Measurements from ENCODE around the gene TRABD2A. TPM values are rescaled to one million over a fixed set of nuclear protein-coding genes. Genes with fewer than 3 reads are reported as not detected.
"Not testable (repeated sequence)": the region's sequence is repeated elsewhere in the genome, so short reads cannot be mapped to it uniquely, and the experiment has no call there.

TRABD2A gene
- total RNA-seq, 2 donors from 2014 or later: 0.52 to 5.3 TPM

- TF ChIP-seq CTCF (IDR thresholded peaks at IDR 0.05) (no peak), POLR2A (IDR thresholded peaks at IDR 0.05) (no peak)
- H3K9me3 ChIP-seq: no peaks in the 10 kb centered on the region
- H3K4me1 ChIP-seq: no peaks in the 10 kb centered on the region
- ATAC-seq: no peak
- no peaks in the 10 kb centered on the region for H3K36me3 ChIP-seq (replicated peaks in 1 of 2; ENCODE audit: insufficient read depth in 1 of 2, low read depth in 2 of 2)
- peak in 1 of 4 donors; percentile 5 for DNase-seq
- H3K27ac ChIP-seq: no peak overlapping the region
- H3K27me3 ChIP-seq: no peaks in the 10 kb centered on the region
- intact Hi-C loops (cut with DNase I): no loop called here
- 80 to 83% methylated on average over 3 of the region's 3 CpGs for WGBS, 2 donors
- H3K4me3 ChIP-seq: no peak overlapping the region
Measured at GRCh38 chr2:84781942-84782716, 98.8 kb downstream of the TRABD2A start.

GRCh38 chr2:84779781-84780180 is 101.1 kb downstream of the TRABD2A start:
- WGBS, 2 donors: 64 to 84% methylated on average over 3 of the region's 3 CpGs
- H3K4me3 ChIP-seq: no peak overlapping the region
- intact Hi-C loops (cut with DNase I): no loop called here
- ATAC-seq (no peak), DNase-seq (no peak)
- TF ChIP-seq CTCF (IDR thresholded peaks at IDR 0.05) (no peak), POLR2A (IDR thresholded peaks at IDR 0.05) (no peak)
- H3K27me3 ChIP-seq: no peaks in the 10 kb centered on the region
- H3K4me1 ChIP-seq: no peaks in the 10 kb centered on the region
- no peaks in the 10 kb centered on the region for H3K36me3 ChIP-seq (replicated peaks in 1 of 2; ENCODE audit: insufficient read depth in 1 of 2, low read depth in 2 of 2)
- H3K9me3 ChIP-seq: no peaks in the 10 kb centered on the region
- H3K27ac ChIP-seq: no peak overlapping the region

GRCh38 chr2:84778911-84779690 is 101.8 kb downstream of the TRABD2A start:
- Histone ChIP-seq H3K4me3 (no peak overlapping the region), H3K27ac (no peak overlapping the region), H3K9me3 (no peaks in the 10 kb centered on the region), H3K36me3 (replicated peaks in 1 of 2; ENCODE audit: insufficient read depth in 1 of 2, low read depth in 2 of 2) (no peaks in the 10 kb centered on the region), H3K27me3 (no peaks in the 10 kb centered on the region), H3K4me1 (no peaks in the 10 kb centered on the region)
- TF ChIP-seq POLR2A (IDR thresholded peaks at IDR 0.05): no peak
- TF ChIP-seq CTCF (IDR thresholded peaks at IDR 0.05): no peak
- WGBS, 2 donors: 66 to 90% methylated on average over 1 of the region's 1 CpG
- intact Hi-C loops (cut with DNase I): no loop called here
- no peak for ATAC-seq
- no peak for DNase-seq

- intact Hi-C loops (cut with DNase I): no loop called here
- Histone ChIP-seq H3K27ac (no peak overlapping the region), H3K4me1 (no peaks in the 10 kb centered on the region), H3K36me3 (replicated peaks in 1 of 2; ENCODE audit: insufficient read depth in 1 of 2, low read depth in 2 of 2) (no peaks in the 10 kb centered on the region), H3K4me3 (no peak overlapping the region), H3K9me3 (no peaks in the 10 kb centered on the region), H3K27me3 (no peaks in the 10 kb centered on the region)
- 87 to 90% methylated on average over 1 of the region's 1 CpG for WGBS, 2 donors
- DNase-seq (no peak), ATAC-seq (no peak)
- TF ChIP-seq CTCF (IDR thresholded peaks at IDR 0.05) (no peak), POLR2A (IDR thresholded peaks at IDR 0.05) (no peak)
Measured at GRCh38 chr2:84776011-84776410, 104.9 kb downstream of the TRABD2A start.

GRCh38 chr2:84773562-84773961 is 107.3 kb downstream of the TRABD2A start:
- H3K27me3 ChIP-seq; H3K27ac ChIP-seq; H3K36me3 ChIP-seq (replicated peaks in 1 of 2; ENCODE audit: insufficient read depth in 1 of 2, low read depth in 2 of 2); DNase-seq; intact Hi-C loops (cut with DNase I); H3K4me1 ChIP-seq; H3K9me3 ChIP-seq; H3K4me3 ChIP-seq; ATAC-seq: not testable (repeated sequence)
- 66 to 81% methylated on average over 3 of the region's 3 CpGs for WGBS, 2 donors

Other genes starting within 250 kb of the TRABD2A start
- 100 to 1,000 TPM; 672 to 866 TPM for gene TMSB10, start 24.6 kb upstream of the TRABD2A start, total RNA-seq
- gene KCMF1, start 90.1 kb upstream of the TRABD2A start, total RNA-seq: 10 to 100 TPM in 1 of 2 donors, 1 to 10 TPM in 1; 7.9 to 30.4 TPM

Data from body of pancreas (tissue), 4 donors.